ENCODE results near the gene SIPA1L3. TPM values are rescaled to one million over a fixed set of nuclear protein-coding genes. Genes with fewer than 3 reads are reported as not detected.

Gene SIPA1L3
- total RNA-seq, 2 donors from 2014 or later, result 19.5 to 21.4 TPM

GRCh38 chr19:38145623-38146022 is 238.6 kb downstream of the SIPA1L3 start:
- no peak for ATAC-seq (replicated peaks)
- H3K36me3 Mint-ChIP-seq (ENCODE audit: low read depth), result no peaks in the 10 kb centered on the region
- H3K9me3 Mint-ChIP-seq, result no peaks in the 10 kb centered on the region
- H3K4me1 Mint-ChIP-seq, result peaks cover 4% of the 10 kb centered on the region
- H3K4me3 Mint-ChIP-seq, result no peak overlapping the region
- no peak overlapping the region for H3K27ac Mint-ChIP-seq
- no peaks in the 10 kb centered on the region for H3K27me3 Mint-ChIP-seq

GRCh38 chr19:38148337-38148736 is 241.3 kb downstream of the SIPA1L3 start:
- ATAC-seq (replicated peaks), result no peak
- peaks cover 7% of the 10 kb centered on the region for H3K36me3 Mint-ChIP-seq (ENCODE audit: low read depth)
- no peaks in the 10 kb centered on the region for H3K9me3 Mint-ChIP-seq
- no peaks in the 10 kb centered on the region for H3K27me3 Mint-ChIP-seq
- H3K4me1 Mint-ChIP-seq, result peaks cover 4% of the 10 kb centered on the region
- H3K27ac Mint-ChIP-seq, result no peak overlapping the region
- H3K4me3 Mint-ChIP-seq, result no peak overlapping the region

GRCh38 chr19:38149661-38150061 is 242.7 kb downstream of the SIPA1L3 start:
- H3K4me3 Mint-ChIP-seq, result no peak overlapping the region
- no peaks in the 10 kb centered on the region for H3K27me3 Mint-ChIP-seq
- no peak overlapping the region for H3K27ac Mint-ChIP-seq
- H3K36me3 Mint-ChIP-seq (ENCODE audit: low read depth), result peaks cover 7% of the 10 kb centered on the region
- ATAC-seq (replicated peaks), result no peak
- H3K4me1 Mint-ChIP-seq, result no peaks in the 10 kb centered on the region
- no peaks in the 10 kb centered on the region for H3K9me3 Mint-ChIP-seq

- Mint-ChIP-seq H3K4me3 (no peak overlapping the region), H3K4me1 (no peaks in the 10 kb centered on the region), H3K27me3 (no peaks in the 10 kb centered on the region), H3K27ac (no peak overlapping the region), H3K9me3 (no peaks in the 10 kb centered on the region), H3K36me3 (ENCODE audit: low read depth) (peaks cover 13% of the 10 kb centered on the region)
- ATAC-seq (replicated peaks), result no peak
Observed at GRCh38 chr19:38151242-38151641, 244.2 kb downstream of the SIPA1L3 start.

GRCh38 chr19:38152461-38153379 is 245.7 kb downstream of the SIPA1L3 start:
- ATAC-seq (replicated peaks), result no peak
- Mint-ChIP-seq H3K4me3 (no peak overlapping the region), H3K4me1 (no peaks in the 10 kb centered on the region), H3K27ac (no peak overlapping the region), H3K9me3 (no peaks in the 10 kb centered on the region), H3K27me3 (no peaks in the 10 kb centered on the region), H3K36me3 (ENCODE audit: low read depth) (peaks cover 13% of the 10 kb centered on the region)

GRCh38 chr19:38155453-38155852 is 248.4 kb downstream of the SIPA1L3 start:
- Mint-ChIP-seq H3K36me3 (ENCODE audit: low read depth) (peaks cover 13% of the 10 kb centered on the region), H3K27ac (no peak overlapping the region), H3K4me3 (no peak overlapping the region), H3K9me3 (no peaks in the 10 kb centered on the region), H3K27me3 (no peaks in the 10 kb centered on the region), H3K4me1 (peaks cover 3% of the 10 kb centered on the region)
- ATAC-seq (replicated peaks), result no peak

GRCh38 chr19:38158730-38159129 is 251.7 kb downstream of the SIPA1L3 start:
- peaks cover 3% of the 10 kb centered on the region for H3K4me1 Mint-ChIP-seq
- no peak overlapping the region for H3K27ac Mint-ChIP-seq
- no peak for ATAC-seq (replicated peaks)
- H3K9me3 Mint-ChIP-seq, result no peaks in the 10 kb centered on the region
- peaks cover 30% of the 10 kb centered on the region for H3K36me3 Mint-ChIP-seq (ENCODE audit: low read depth)
- no peak overlapping the region for H3K4me3 Mint-ChIP-seq
- no peaks in the 10 kb centered on the region for H3K27me3 Mint-ChIP-seq

- no peaks in the 10 kb centered on the region for H3K27me3 Mint-ChIP-seq
- H3K27ac Mint-ChIP-seq, result no peak overlapping the region
- H3K9me3 Mint-ChIP-seq, result no peaks in the 10 kb centered on the region
- peaks cover 43% of the 10 kb centered on the region for H3K36me3 Mint-ChIP-seq (ENCODE audit: low read depth)
- H3K4me1 Mint-ChIP-seq, result peaks cover 3% of the 10 kb centered on the region
- no peak for ATAC-seq (replicated peaks)
- no peak overlapping the region for H3K4me3 Mint-ChIP-seq
Observed at GRCh38 chr19:38162094-38162493, 255.1 kb downstream of the SIPA1L3 start.

- no peak overlapping the region for H3K4me3 Mint-ChIP-seq
Observed at GRCh38 chr19:38162632-38163031, 255.6 kb downstream of the SIPA1L3 start.

GRCh38 chr19:38163419-38164290 is 256.6 kb downstream of the SIPA1L3 start:
- Mint-ChIP-seq H3K4me1 (no peaks in the 10 kb centered on the region), H3K36me3 (ENCODE audit: low read depth) (peaks cover 48% of the 10 kb centered on the region), H3K27ac (no peak overlapping the region), H3K4me3 (no peak overlapping the region), H3K27me3 (no peaks in the 10 kb centered on the region), H3K9me3 (no peaks in the 10 kb centered on the region)
- no peak for ATAC-seq (replicated peaks)

More at GRCh38 chr19:38162632-38163031, 255.6 kb downstream of the SIPA1L3 start:
- peaks cover 43% of the 10 kb centered on the region for H3K36me3 Mint-ChIP-seq (ENCODE audit: low read depth)
- no peaks in the 10 kb centered on the region for H3K27me3 Mint-ChIP-seq
- no peak for ATAC-seq (replicated peaks)
- H3K9me3 Mint-ChIP-seq, result no peaks in the 10 kb centered on the region
- peaks cover 3% of the 10 kb centered on the region for H3K4me1 Mint-ChIP-seq
- H3K27ac Mint-ChIP-seq, result no peak overlapping the region

GRCh38 chr19:38164526-38164925 is 257.5 kb downstream of the SIPA1L3 start:
- no peak for ATAC-seq (replicated peaks)
- H3K4me1 Mint-ChIP-seq, result no peaks in the 10 kb centered on the region
- H3K9me3 Mint-ChIP-seq, result no peaks in the 10 kb centered on the region
- H3K36me3 Mint-ChIP-seq (ENCODE audit: low read depth), result peaks cover 50% of the 10 kb centered on the region
- no peak overlapping the region for H3K4me3 Mint-ChIP-seq
- no peak overlapping the region for H3K27ac Mint-ChIP-seq
- H3K27me3 Mint-ChIP-seq, result no peaks in the 10 kb centered on the region

GRCh38 chr19:38165335-38165734 is 258.3 kb downstream of the SIPA1L3 start:
- Mint-ChIP-seq H3K27ac (peak overlapping the region; percentile 10), H3K4me1 (no peaks in the 10 kb centered on the region), H3K4me3 (no peak overlapping the region), H3K27me3 (no peaks in the 10 kb centered on the region), H3K9me3 (no peaks in the 10 kb centered on the region), H3K36me3 (ENCODE audit: low read depth) (peaks cover 50% of the 10 kb centered on the region)
- ATAC-seq (replicated peaks), result no peak

GRCh38 chr19:38168637-38169036 is 261.6 kb downstream of the SIPA1L3 start:
- no peak for ATAC-seq (replicated peaks)
- Mint-ChIP-seq H3K27ac (no peak overlapping the region), H3K4me1 (no peaks in the 10 kb centered on the region), H3K9me3 (no peaks in the 10 kb centered on the region), H3K36me3 (ENCODE audit: low read depth) (peaks cover 27% of the 10 kb centered on the region), H3K4me3 (no peak overlapping the region), H3K27me3 (no peaks in the 10 kb centered on the region)

GRCh38 chr19:38170334-38170733 is 263.3 kb downstream of the SIPA1L3 start:
- Mint-ChIP-seq H3K27me3 (no peaks in the 10 kb centered on the region), H3K9me3 (no peaks in the 10 kb centered on the region), H3K36me3 (ENCODE audit: low read depth) (peaks cover 21% of the 10 kb centered on the region), H3K27ac (no peak overlapping the region), H3K4me3 (no peak overlapping the region), H3K4me1 (no peaks in the 10 kb centered on the region)
- no peak for ATAC-seq (replicated peaks)

- Mint-ChIP-seq H3K4me1 (no peaks in the 10 kb centered on the region), H3K27ac (peak overlapping the region; percentile 65), H3K9me3 (no peaks in the 10 kb centered on the region), H3K4me3 (no peak overlapping the region), H3K27me3 (no peaks in the 10 kb centered on the region), H3K36me3 (ENCODE audit: low read depth) (peaks cover 7% of the 10 kb centered on the region)
- ATAC-seq (replicated peaks), result no peak
Observed at GRCh38 chr19:38172001-38172400, 265.0 kb downstream of the SIPA1L3 start.

Measured in activated T-helper 17 cell treated with anti-CD3 and anti-CD28 coated beads, Interleukin-2, amount 50 U/mL, for 72 hours (primary cell).